Fibroblast of villous mesenchyme (primary cell): ENCODE measurements around the gene SRGAP3. TPM values are rescaled to one million over a fixed set of nuclear protein-coding genes. Genes with fewer than 3 reads are reported as not detected.

Source experiments
- DNase-seq: peaks from one replicate; pipeline ENCODE4 v3.0.0-alpha.2; 2010; ENCODE audit warnings: low read depth
- H3K4me3 ChIP-seq: 2 replicates; pipeline ENCODE4 v1.5.1; 2011; ENCODE audit warnings: low read depth, mild to moderate bottlenecking, low read length
- total RNA-seq: library from RNA; depleted of rRNA; stranded (reverse); fragments of >200 nt; gene quantifications from 2 replicates; pipeline ENCODE4 v1.2.3, GENCODE V29; 2012
- TF ChIP-seq, protein P1 (sequence below): IDR thresholded peaks from 2 replicates; pipeline ENCODE4 v1.5.1; 2012; ENCODE audit warnings: low read depth, mild to moderate bottlenecking, low read length; ENCODE audit not compliant: insufficient read depth

SRGAP3 gene
- total RNA-seq, 1 donor: 3.5 TPM

DNA sequence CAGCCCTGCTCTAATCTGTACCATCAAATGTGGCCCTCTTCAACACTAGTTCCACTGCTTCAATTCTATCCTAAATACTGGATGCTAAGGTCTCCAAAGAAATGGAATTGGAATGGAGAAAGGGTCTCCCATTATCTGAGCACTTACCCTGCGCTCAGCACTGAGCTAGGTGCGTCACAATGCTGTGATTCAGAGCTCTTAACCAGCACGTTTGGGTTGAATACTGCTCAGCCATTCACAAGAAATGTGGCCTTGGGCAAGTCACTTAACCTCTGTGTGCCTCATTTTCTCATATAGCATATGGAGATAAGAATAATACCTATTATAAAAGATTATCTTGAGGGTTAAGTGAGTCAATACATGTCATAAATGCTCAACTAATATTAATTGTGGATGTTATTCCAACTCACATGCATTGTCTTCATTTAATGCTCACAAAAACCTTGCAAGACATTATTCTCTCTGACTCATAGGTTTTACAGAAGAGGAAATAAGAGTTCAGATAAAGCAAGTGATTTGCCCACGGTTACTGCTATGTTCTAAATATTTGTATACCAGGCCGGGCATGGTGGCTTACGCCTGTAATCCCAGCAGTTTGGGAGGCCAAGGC lies 27.4 kb upstream of the SRGAP3 start:
- H3K4me3 ChIP-seq: no peak overlapping the region
- TF ChIP-seq, protein P1, sequence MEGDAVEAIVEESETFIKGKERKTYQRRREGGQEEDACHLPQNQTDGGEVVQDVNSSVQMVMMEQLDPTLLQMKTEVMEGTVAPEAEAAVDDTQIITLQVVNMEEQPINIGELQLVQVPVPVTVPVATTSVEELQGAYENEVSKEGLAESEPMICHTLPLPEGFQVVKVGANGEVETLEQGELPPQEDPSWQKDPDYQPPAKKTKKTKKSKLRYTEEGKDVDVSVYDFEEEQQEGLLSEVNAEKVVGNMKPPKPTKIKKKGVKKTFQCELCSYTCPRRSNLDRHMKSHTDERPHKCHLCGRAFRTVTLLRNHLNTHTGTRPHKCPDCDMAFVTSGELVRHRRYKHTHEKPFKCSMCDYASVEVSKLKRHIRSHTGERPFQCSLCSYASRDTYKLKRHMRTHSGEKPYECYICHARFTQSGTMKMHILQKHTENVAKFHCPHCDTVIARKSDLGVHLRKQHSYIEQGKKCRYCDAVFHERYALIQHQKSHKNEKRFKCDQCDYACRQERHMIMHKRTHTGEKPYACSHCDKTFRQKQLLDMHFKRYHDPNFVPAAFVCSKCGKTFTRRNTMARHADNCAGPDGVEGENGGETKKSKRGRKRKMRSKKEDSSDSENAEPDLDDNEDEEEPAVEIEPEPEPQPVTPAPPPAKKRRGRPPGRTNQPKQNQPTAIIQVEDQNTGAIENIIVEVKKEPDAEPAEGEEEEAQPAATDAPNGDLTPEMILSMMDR: no peak
- DNase-seq: no peak

DNA sequence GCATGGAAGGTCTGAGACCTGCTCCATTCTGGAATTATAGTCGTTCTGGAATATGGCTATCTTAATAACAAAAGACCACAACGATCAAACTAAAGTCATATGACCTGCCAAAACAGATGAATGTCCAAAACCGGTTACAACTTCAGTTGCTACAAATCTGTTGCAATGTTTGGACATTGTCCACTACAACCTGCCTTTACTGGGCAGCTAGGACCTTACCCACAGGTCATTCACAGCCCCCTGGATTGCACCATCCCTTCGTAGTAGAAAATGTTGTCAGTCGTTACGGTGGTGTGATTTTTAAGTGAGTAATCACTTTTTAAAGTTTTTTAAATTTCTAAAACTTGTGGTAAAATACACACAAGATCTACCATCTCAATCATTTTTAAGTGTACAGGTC lies 22.5 kb upstream of the SRGAP3 start:
- no peak for DNase-seq
- no peak overlapping the region for H3K4me3 ChIP-seq
- TF ChIP-seq, protein P1: no peak

DNA sequence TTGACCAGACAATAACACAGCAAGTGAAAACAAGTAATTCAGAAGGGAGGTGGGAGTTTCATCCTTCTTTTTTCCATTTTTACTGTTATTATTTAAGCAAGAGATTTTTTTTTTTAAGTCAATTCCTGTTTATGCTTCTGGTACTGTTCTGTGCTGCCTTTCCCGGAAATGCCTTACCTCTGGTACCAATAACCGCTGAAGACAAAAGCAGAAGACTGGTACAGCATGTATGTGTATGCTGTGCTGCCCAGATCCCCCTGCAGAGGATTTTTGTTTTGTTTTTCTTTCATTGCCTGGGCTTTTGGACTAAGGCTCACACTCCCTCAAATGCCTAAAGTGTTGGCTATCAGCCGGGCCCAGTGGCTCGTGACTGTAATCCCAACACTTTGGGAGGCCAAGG lies 21.3 kb upstream of the SRGAP3 start:
- no peak for DNase-seq
- no peak overlapping the region for H3K4me3 ChIP-seq
- TF ChIP-seq, protein P1: no peak

DNA sequence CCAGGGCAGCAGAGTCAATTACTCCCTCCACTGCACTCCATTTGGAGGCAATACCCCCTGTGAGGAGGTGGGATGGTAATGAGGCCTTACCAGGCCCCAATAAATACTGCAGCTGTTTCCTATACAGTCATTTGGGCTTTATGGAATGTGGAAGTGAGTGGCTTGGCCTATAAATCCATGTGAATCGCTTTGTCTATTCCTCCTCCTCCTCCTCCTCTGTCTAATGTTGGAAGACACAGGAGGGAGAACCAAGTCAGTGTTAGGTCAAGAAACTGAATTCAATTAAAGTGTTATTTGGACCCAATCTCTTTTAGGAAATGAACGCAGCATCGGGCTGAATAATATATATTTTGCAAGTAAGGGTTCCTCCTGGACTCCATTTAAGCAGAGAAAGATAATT lies 17.3 kb upstream of the SRGAP3 start:
- DNase-seq: no peak
- TF ChIP-seq, protein P1: no peak
- H3K4me3 ChIP-seq: no peak overlapping the region

DNA sequence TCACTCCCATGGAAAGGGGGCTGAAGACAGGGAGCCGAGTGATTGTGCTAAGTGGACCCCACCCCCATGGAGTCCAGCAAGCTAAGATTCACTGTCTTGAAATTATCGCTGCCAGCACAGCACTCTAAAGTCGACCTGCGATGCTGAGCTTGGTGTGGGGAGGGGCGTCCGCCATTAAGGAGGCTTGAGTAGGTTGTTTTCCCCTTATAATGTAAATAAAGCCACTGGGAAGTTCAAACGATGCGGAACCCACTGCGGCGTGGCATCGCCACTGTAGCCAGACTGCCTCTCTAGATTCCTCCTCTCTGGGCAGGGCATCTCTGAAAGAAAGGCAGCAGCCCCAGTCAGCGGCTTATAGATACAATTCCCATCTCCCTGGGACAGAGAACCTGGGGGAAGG lies 10.9 kb upstream of the SRGAP3 start:
- DNase-seq: no peak
- TF ChIP-seq, protein P1: no peak
- H3K4me3 ChIP-seq: no peak overlapping the region

DNA sequence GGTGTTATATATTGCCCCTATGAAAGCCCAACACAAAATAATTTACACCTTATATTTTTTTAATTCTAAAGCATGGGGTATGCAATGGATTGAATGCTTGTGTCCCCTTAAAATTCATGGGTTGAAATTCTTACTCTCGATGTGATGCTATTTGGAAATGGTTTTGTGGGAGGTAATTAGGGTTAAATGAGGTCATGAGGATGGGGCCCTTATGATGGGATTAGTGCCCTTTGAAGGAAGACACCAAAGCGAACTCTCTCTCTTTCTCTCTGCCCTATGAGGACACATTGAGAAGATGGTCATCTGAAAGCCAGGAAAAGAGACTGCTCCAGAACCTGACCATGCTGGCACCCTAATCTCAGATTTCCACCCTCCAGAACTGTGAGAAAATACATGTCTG lies 7.6 kb upstream of the SRGAP3 start:
- TF ChIP-seq, protein P1: no peak
- DNase-seq: no peak
- H3K4me3 ChIP-seq: no peak overlapping the region

DNA sequence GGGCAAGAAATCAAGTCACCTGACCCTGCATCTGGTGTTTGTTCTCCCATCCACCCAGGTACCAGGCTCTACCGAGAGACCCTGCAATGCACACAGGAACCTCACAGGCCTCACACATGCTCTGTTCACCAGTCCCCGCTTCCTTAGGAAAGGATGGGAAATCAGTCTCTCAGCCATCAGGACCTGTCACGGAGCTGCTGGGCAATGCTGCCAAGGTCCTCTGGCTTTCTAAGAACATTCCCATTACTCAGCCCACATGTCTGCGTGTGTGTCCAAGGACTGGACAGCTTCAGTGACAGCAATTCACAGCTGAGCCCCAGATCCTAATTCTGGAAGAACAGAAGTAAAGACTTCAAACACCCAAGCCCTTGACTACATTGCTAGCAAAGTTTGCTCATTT lies 6.5 kb upstream of the SRGAP3 start:
- TF ChIP-seq, protein P1: no peak
- no peak overlapping the region for H3K4me3 ChIP-seq
- DNase-seq: no peak
